HCEC 1CT (cell line): ENCODE results near the gene TNFAIP3.
"Not testable (repeated sequence)": the region's sequence is repeated elsewhere in the genome, so short reads cannot be mapped to it uniquely, and the experiment has no call there.

Experiments used
- DNase-seq: peaks from one replicate; pipeline ENCODE4 v3.0.0-alpha.2; 2017

The TNFAIP3 gene

DNA sequence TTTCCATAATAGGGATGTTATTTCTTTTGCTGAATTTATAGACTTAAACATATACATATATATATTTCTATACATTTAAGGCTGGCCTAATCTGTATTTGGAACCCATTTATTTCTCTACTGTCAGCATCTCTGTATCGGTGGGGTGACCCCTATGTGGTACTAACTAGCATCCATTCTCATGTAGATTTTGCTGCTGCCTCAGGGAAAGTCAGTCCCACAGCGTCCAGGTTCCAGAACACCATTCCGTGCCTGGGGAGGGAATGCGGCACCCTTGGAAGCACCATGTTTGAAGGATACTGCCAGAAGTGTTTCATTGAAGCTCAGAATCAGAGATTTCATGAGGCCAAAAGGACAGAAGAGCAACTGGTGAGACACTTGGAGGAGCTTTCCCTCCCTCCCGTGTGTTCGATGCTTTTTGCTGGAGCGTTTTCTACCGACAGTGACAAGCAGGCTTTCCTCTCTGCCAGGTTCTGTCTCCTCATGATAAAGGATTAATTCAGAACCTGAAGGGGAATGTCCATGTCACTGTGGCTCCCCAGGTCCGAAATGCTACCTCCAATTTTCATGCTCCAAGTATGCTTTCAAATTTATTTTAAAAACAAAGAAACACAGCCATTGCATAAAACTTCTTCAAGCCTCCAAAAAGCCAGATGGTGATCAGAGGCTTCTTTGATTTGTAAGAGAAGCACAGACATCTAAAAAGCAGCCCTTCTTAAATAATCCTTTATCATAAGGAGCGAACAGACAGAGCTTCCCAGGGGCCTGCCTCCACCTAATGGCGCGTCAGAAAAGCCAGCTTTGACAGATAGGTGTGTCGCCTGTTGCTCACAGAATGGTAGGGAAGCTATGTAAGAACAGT lies 13.1 kb downstream of the TNFAIP3 start:
- DNase-seq, result no peak

DNA sequence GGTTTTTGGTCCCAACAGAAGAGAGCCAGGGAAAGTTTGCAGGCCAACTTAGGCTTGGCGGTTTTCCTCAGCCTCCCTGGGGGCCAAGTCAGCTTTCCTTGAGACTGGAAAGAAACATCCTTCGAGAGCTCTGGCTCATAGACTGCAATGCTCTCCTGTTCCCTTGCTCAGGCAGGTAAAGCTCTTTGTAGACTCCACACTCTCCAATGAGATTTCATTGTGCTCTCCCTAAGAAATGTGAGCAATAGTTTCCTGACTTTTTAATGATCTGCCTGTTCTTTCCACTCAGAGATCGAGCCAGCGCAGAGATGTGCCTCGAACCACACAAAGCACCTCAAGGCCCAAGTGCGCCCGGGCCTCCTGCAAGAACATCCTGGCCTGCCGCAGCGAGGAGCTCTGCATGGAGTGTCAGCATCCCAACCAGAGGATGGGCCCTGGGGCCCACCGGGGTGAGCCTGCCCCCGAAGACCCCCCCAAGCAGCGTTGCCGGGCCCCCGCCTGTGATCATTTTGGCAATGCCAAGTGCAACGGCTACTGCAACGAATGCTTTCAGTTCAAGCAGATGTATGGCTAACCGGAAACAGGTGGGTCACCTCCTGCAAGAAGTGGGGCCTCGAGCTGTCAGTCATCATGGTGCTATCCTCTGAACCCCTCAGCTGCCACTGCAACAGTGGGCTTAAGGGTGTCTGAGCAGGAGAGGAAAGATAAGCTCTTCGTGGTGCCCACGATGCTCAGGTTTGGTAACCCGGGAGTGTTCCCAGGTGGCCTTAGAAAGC lies 13.9 kb downstream of the TNFAIP3 start:
- DNase-seq, result no peak

DNA sequence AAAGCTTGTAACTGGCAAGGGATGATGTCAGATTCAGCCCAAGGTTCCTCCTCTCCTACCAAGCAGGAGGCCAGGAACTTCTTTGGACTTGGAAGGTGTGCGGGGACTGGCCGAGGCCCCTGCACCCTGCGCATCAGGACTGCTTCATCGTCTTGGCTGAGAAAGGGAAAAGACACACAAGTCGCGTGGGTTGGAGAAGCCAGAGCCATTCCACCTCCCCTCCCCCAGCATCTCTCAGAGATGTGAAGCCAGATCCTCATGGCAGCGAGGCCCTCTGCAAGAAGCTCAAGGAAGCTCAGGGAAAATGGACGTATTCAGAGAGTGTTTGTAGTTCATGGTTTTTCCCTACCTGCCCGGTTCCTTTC lies 14.4 kb downstream of the TNFAIP3 start:
- no peak for DNase-seq

DNA sequence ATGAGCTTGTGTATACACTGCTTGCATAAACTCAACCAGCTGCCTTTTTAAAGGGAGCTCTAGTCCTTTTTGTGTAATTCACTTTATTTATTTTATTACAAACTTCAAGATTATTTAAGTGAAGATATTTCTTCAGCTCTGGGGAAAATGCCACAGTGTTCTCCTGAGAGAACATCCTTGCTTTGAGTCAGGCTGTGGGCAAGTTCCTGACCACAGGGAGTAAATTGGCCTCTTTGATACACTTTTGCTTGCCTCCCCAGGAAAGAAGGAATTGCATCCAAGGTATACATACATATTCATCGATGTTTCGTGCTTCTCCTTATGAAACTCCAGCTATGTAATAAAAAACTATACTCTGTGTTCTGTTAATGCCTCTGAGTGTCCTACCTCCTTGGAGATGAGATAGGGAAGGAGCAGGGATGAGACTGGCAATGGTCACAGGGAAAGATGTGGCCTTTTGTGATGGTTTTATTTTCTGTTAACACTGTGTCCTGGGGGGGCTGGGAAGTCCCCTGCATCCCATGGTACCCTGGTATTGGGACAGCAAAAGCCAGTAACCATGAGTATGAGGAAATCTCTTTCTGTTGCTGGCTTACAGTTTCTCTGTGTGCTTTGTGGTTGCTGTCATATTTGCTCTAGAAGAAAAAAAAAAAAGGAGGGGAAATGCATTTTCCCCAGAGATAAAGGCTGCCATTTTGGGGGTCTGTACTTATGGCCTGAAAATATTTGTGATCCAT lies 15.3 kb downstream of the TNFAIP3 start:
- no peak for DNase-seq

DNA sequence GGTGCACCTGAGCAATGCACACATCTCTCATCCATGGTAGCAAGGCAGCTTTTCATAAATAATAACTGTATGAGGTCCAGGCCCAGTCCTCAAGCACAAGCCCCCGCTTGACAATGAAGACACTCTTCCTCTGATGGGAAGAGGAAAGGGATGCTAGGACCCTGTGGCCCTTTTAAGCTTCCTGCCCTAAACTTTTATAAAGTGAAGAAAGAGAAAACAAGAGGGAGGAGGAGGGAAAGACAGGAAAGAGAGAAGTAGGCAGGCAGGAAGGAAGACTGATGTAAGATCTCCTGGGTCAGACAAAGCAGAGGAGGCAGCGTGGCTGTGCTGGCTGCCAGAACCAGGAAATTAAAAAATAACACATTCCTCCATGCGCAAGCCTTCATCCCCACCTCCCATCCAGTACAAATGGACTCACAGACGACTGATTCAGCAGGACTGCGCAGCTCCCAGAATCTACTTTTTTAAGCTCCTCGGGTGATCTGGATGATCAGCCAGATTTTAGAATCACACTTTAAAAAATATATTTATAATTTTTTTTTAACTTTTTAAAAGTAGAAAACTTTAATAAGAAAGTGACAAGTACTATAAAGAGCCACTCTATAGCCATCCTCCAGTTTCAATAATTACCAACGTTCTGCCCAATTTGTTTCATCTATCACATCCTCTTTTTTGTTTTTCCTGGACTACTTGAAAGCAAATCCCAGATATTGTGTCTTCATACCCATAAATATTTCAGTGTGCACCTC lies 16.5 kb downstream of the TNFAIP3 start:
- DNase-seq, result no peak

DNA sequence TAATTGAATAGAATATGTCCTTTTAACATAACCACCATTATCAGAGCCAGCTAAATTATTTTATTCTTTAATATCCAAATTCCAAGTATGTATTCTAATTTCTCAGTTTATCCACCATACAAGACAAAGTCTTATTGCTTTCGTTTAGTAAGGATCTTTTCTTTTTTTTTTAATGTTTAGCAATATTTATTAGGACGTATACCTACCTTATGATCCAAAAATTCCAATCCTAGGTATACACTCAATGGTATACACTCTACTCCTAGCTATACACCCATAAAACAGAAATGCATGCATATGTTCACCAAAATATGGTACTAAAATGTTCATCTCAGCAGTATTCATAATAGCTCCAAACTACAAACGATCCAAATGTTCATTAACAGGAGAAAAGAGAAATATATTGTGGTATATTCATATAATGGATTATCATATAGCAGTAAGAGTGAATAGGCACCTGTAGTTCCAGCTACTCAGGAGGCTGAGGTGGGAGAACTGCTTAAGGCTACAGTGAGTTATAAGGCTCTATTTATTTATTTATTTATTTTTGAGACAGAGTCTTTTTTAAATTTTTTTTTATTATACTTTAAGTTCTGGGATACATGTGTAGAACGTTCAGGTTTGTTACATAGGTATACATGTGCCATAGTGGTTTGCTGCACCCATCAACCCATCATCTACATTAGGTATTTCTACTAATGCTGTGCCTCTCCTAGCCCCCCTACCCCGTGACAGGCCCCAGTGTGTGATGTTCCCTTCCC lies 17.3 kb downstream of the TNFAIP3 start:
- DNase-seq, result no peak

DNA sequence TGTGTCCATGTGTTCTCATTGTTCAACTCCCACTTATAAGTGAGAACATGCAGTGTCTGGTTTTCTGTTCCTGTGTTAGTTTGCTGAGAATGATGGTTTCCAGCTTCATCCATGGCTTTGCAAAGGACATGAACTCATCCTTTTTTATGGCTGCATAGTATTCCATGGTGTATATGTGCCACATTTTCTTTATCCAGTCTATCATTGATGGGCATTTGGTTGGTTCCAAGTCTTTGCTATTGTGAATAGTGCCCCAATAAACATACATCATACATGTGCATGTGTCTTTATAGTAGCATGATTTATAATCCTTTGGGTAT lies 17.8 kb downstream of the TNFAIP3 start:
- DNase-seq, result not testable (repeated sequence)

DNA sequence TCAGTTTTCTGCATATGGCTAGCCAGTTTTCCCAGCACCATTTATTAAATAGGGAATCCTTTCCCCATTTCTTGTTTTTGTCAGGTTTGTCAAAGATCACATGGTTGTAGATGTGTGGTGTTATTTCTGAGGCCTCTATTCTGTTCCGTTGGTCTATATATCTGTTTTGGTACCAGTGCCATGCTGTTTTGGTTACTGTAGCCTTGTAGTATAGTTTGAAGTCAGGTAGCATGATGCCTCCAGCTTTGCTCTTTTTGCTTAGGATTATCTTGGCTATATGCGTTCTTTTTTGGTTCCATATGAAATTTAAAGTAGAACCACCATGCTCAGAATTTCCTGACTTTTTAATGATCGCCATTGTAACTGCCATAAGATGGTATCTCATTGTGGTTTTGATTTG lies 19.2 kb downstream of the TNFAIP3 start:
- not testable (repeated sequence) for DNase-seq

DNA sequence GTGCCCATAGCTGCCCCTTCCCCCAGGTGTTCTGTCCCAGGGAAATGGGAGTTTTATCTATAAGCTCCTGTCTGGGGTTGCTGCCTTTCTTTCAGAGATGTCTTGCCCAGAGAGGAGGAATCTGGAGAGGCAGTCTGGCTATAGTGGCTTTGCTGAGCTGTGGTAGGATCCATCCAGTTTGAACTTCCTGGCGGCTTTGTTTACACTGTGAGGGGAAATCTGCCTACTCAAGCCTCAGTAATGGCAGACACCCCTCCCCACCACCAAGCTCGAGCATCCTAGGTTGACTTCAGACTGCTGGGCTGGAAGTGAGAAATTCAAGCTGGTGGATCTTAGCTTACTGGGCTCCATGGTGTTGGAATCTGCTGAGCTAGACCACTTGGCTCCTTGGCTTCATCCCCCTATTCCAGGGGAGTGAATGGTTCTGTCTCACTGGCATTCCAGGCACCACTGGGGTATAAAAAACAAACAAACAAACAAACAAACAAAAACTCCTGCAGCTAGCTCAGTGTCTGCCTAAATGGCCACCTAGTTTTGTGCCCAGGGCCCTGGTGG lies 24.0 kb downstream of the TNFAIP3 start:
- no peak for DNase-seq

DNA sequence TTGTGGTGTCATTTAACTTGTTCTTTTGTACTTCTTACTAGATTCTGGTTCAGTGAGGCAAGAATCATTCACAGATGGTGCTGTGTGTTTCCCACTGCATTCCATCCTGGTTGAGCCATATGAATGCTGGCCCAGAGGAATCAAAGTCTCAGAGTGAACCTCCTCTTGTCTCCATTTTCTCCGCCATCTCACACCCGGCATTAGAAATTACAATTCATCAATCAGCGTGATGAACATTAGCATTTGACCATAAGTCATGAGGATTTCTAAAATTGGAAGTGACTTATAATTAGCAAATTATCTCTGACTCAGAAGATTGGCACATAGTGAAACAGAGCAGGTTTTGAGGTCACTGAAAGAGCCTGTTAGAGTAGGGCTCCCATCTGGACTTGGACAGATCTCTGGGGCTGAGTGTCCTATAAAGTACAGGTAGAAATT lies 25.2 kb downstream of the TNFAIP3 start:
- DNase-seq, result peak; percentile 71

DNA sequence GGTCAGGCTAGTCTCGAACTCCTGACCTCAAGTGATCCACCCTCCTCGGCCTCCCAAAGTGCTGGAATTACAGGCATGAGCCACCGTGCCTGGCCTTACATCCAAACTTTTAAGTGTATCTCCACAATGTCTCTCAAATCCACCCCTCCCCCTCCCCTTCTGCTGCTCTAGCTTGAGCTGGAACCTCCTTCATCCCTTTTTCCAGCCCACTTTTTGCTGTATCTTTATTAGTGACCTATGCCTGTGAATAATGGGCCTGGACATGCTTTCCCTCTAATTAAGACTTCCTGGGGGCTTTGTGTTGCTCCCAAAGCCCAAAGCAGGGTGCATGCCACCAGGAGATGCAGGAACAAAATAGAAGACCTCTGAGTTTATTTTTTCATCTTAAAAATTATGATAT lies 26.1 kb downstream of the TNFAIP3 start:
- DNase-seq, result no peak

DNA sequence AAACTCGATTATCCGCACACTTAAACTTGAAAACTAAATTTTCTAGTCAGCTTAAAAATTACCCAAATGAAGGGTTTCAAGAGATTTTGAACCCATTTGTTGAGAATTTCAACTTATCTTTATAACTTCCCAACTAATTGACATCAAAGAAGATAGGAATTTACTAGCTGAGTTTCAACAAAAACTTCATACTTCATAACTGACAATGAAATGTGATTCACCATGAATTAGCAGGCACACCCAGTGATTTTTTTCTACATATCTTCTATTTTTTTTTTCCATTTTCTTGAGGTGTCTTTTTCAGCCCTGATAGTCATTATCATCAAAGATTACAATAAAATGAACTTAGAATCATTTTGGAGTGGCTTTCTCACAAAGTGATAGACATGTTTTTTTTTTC lies 26.7 kb downstream of the TNFAIP3 start:
- peak; percentile 66 for DNase-seq

DNA sequence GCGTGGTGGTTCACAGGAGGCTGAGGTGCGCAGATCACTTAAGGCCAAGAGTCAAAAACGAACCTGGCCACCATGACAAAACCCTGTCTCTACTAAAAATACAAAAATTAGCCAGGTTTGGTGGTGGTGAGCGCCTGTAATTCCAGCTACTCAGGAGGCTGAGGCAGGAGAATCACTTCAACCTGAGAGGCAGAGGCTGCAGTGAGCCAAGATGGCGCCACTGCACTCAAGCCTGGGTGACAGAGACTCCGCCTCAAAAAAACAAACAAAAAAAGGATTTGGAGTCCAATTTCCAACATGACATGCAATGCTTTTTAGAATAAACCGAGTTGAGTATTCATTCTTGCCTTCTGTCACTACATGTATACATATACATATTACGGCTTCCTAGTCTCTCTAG lies 27.3 kb downstream of the TNFAIP3 start:
- DNase-seq, result not testable (repeated sequence)

DNA sequence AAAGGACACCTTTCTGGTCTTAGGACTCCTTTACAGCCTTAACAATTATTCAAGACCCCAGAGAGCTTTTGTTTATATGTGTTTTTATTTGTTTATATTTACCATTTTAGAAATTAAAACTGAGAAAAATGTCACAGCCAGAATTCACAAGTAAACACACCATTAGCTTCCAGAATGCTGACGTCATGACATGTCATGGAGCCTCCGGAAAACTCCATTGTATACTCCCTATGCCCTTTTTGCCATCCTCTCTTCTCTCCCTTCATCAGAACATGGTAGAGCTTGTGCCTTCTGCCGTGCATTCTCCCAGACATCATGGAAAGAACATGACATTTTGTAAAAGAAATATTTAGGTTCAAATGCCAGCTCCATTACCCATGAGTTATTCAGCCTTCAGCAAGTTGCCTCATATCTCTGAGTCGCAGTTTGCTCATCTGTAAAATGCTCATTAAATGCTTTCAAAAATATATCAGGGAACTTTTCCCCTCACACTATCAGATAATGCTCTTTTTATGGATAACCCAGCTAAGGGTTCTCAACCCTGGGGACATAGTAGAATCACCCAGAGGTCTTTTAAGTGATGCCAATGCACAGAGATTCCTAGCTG lies 27.8 kb downstream of the TNFAIP3 start:
- peak; percentile 58 for DNase-seq

DNA sequence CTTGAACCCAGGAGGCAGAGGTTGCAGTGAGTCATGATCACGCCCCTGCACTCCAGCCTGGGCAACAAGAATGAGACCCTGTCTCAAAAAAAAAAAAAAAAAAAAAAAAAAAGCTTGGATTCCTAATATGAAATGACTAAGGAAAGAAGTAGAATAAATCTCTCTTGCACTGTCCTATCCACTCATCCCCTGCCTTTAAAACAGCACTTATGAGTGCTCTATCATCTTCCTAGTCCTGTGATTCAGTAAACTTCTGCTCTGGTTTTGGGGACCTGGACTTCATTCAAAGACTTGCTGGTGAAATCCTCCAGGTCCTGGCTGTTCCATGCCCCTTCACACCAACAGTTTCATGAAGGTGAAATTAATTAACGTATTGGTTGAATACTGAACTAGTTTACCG lies 29.6 kb downstream of the TNFAIP3 start:
- no peak for DNase-seq

DNA sequence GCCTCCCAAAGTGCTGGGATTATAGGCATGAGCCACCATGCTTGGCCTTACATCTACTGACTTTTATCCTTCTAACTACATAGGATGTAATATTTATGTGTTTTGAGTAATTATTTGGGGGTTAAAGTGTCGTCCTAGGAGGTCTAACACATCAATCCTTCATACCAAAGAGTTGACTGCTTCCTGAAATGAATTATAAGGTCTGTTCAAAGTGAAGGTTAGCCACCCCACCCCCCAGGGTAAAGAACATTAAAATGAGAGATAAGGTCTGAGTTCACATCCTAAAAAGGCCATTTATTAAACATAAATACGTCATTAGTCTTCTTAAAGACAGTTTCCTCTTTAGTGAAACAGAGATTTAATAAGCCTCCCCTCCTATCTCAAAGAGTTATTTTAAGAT lies 33.8 kb downstream of the TNFAIP3 start:
- no peak for DNase-seq

DNA sequence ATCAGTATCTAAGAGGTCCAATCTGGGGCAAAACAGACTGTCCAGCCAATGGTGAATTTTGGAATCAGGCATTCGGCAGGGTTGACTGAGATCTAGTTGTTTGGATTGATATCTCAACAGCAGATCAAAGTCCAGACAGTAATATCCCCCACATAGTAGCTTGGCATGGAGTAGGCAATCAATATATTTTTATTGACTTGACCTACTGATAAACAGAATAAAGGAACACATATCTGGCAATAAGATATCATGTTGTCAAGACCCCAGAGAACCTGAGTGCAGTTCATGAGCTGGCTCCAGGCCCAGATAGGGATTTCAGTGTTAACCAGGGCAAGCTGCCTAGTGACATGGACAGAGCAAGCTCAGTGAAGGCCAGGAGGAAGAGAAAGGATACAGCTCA lies 34.4 kb downstream of the TNFAIP3 start:
- DNase-seq, result no peak

DNA sequence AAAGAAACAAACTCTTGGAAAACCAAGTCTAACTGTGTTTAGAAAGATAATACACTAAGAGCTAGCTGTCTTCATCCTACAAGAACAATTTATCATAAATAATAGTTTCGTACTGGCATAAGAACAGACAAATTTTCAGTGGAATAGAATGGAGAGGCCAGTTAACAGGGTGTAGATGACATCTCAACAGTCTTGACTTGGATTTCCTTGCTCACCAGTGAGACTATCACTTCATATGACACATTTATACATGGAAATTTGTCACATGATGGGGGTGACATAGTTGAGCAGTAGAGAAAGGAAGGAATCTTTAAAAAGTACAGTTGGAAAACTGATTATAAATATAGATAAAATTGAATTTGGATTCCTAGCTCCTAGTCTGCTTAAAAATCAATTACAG lies 35.6 kb downstream of the TNFAIP3 start:
- DNase-seq, result no peak

DNA sequence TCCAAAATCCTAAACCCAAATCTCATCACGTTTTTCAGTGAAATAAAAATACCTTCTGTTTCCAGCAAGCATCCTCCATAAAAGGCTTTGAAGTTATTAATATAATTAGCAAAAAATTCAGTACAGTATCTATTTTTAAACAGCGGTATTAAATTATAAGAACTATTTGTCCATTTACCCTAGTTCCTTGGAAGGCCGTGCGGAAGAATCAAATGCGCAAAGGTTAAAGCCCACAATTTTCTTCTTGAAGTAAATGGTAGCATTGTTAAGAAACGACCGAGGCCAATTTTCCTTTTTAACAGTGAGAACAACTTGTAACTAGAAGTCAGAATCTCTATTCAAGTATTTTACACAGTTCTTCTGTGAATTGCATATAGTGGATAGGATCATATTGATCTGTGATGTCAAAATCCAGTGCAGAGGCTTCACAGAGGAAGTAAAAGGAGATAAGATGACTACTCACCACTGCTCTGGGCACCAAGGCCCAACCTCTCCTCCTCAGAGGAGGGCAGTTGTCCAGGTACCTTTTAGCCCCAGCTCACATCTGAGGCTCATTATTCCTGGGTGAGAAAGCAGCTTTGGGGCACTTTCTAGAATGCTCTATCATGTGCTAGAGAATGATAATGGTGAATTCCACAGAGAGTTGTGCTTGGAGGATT lies 36.3 kb downstream of the TNFAIP3 start:
- no peak for DNase-seq

DNA sequence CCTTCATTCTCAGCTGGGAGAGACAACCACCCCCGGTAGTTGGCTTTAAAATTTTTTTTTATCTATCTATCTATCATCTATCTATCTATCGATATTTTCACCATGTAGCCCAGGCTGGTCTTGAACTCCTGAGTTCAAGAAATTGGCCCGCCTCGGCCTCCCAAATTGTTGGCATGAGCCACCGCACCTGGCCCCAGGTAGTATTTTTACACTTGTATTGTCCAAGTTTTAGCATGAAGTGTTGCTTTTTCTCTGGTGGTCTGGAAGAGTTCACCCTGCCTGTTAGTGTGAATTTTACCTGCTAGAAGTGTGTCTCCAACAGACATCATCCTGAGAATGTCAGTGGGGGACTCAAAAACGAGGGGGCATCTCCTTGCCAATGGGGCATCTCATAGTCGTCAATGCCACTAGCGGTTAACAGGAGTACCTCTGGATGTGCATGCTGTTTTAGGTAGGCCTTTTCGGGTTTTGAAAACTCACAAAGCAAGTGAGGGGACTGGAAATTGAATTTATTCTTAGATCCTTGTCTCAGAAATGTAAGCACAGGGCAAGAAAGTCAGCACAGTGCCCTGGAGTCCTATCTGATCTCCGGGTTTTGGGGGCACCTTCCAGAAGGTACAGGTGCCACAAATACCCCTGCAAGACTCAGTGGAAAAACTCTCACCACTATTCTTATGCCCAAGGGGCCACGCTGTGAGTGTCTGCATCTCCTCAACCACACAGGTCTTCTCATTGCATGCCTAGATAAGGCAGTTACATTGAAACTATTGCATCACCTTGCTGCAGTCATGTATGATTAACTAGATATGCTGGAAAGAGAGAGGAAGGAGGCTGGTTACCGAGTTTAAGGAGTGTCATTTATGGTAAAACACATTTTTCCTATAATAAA lies 37.1 kb downstream of the TNFAIP3 start:
- peak; percentile 43 for DNase-seq
